MCF 10A (cell line): Measurements from ENCODE around the gene UBE2I. TPM values are rescaled to one million over a fixed set of nuclear protein-coding genes. Genes with fewer than 3 reads are reported as not detected.

Experiments
- BruUV-seq: library from RNA; stranded (reverse); fragments of 400-500 nt; replicated peaks from 2 replicates; lab custom pipeline; 2021; lab: Mats Ljungman, UMichigan
- CTCF ChIA-PET: fragments of 300-600 bp; sonication (Branson Sonifier 250); formaldehyde crosslinking; extraction: SDS; loops from one replicate; lab custom pipeline; 2021; ENCODE audit warnings: antibody characterized with exemption, inconsistent platforms; lab: Yijun Ruan, JAX
- POLR2A ChIA-PET: fragments of 300-600, 350-650 bp; sonication (Branson Sonifier 250); formaldehyde crosslinking; extraction: SDS; loops from one replicate; lab custom pipeline; 2020; ENCODE audit warnings: antibody characterized with exemption, inconsistent platforms; lab: Yijun Ruan, JAX
- DNase-seq: peaks from one replicate; pipeline ENCODE4 v3.0.0-alpha.2; 2018; ENCODE audit not compliant: unreplicated experiment
- H3K27ac Mint-ChIP-seq: one replicate; pipeline ENCODE4 v1.8.0; 2022; ENCODE audit warnings: mild to moderate bottlenecking, low read depth, mixed read lengths; ENCODE audit not compliant: unreplicated experiment
- H3K27me3 Mint-ChIP-seq: one replicate; pipeline ENCODE4 v1.8.0; 2022; ENCODE audit warnings: mixed read lengths; ENCODE audit not compliant: insufficient read depth, unreplicated experiment
- H3K36me3 Mint-ChIP-seq: one replicate; pipeline ENCODE4 v1.8.0; 2022; ENCODE audit warnings: mild to moderate bottlenecking, moderate library complexity, mixed read lengths; ENCODE audit not compliant: insufficient read depth, unreplicated experiment
- H3K4me1 Mint-ChIP-seq: one replicate; pipeline ENCODE4 v1.8.0; 2022; ENCODE audit warnings: mixed read lengths; ENCODE audit not compliant: insufficient read depth, unreplicated experiment
- H3K4me3 Mint-ChIP-seq: one replicate; pipeline ENCODE4 v1.8.0; 2022; ENCODE audit warnings: mild to moderate bottlenecking, moderate library complexity, mixed read lengths; ENCODE audit not compliant: unreplicated experiment
- H3K9me3 Mint-ChIP-seq: one replicate; pipeline ENCODE4 v1.8.0; 2022; ENCODE audit warnings: mixed read lengths; ENCODE audit not compliant: unreplicated experiment
- intact Hi-C: fragments of 100-400 bp; cut with micrococcal nuclease; formaldehyde crosslinking; loops from 2 replicates; pipeline ENCODE4 v1.14.1; 2022
- total RNA-seq: library from RNA; stranded (reverse); gene quantifications from 2 replicates; pipeline ENCODE4 v1.2.3, GENCODE V29; 2022
- TF ChIP-seq, protein P1 (sequence below): fragments of 200-600 bp; IDR thresholded peaks from one replicate; pipeline ENCODE4 v1.8.0; 2022; ENCODE audit warnings: antibody characterized with exemption, mild to moderate bottlenecking; ENCODE audit not compliant: unreplicated experiment

The UBE2I gene
- total RNA-seq, 1 experiment from 2014 or later = 163 TPM

DNA sequence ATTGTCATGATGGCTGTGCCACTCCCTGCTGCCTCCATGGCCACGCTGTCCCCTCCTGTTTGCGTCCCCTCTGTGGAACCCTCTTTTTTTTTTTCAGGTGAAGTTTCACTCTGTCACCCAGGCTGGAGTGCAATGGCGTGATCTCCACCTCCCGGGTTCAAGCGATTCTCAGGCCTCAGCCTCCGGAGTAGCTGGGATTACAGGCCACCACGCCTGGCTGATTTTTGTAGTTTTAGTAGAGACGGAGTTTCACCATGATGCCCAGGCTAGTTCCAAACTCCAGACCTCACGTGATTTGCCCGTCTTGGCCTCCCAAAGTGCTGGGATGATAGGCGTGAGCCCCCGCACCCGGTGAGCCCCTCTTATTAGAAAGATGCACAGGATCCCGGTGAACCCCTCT is 11.0 kb upstream of the UBE2I start:
- ChIA-PET CTCF (no interaction called here), POLR2A (no interaction called here)
- intact Hi-C loops = no loop called here
- no peaks in the 10 kb centered on the region for H3K9me3 Mint-ChIP-seq
- peaks cover 12% of the 10 kb centered on the region for H3K4me1 Mint-ChIP-seq
- BruUV-seq = no TSS peak
- peak overlapping the region; percentile 93 for H3K27ac Mint-ChIP-seq
- H3K4me3 Mint-ChIP-seq = no peak overlapping the region
- no peak for DNase-seq
- no peaks in the 10 kb centered on the region for H3K27me3 Mint-ChIP-seq
- H3K36me3 Mint-ChIP-seq = peaks cover 6% of the 10 kb centered on the region
- TF ChIP-seq, protein P1, sequence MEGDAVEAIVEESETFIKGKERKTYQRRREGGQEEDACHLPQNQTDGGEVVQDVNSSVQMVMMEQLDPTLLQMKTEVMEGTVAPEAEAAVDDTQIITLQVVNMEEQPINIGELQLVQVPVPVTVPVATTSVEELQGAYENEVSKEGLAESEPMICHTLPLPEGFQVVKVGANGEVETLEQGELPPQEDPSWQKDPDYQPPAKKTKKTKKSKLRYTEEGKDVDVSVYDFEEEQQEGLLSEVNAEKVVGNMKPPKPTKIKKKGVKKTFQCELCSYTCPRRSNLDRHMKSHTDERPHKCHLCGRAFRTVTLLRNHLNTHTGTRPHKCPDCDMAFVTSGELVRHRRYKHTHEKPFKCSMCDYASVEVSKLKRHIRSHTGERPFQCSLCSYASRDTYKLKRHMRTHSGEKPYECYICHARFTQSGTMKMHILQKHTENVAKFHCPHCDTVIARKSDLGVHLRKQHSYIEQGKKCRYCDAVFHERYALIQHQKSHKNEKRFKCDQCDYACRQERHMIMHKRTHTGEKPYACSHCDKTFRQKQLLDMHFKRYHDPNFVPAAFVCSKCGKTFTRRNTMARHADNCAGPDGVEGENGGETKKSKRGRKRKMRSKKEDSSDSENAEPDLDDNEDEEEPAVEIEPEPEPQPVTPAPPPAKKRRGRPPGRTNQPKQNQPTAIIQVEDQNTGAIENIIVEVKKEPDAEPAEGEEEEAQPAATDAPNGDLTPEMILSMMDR = no peak

DNA sequence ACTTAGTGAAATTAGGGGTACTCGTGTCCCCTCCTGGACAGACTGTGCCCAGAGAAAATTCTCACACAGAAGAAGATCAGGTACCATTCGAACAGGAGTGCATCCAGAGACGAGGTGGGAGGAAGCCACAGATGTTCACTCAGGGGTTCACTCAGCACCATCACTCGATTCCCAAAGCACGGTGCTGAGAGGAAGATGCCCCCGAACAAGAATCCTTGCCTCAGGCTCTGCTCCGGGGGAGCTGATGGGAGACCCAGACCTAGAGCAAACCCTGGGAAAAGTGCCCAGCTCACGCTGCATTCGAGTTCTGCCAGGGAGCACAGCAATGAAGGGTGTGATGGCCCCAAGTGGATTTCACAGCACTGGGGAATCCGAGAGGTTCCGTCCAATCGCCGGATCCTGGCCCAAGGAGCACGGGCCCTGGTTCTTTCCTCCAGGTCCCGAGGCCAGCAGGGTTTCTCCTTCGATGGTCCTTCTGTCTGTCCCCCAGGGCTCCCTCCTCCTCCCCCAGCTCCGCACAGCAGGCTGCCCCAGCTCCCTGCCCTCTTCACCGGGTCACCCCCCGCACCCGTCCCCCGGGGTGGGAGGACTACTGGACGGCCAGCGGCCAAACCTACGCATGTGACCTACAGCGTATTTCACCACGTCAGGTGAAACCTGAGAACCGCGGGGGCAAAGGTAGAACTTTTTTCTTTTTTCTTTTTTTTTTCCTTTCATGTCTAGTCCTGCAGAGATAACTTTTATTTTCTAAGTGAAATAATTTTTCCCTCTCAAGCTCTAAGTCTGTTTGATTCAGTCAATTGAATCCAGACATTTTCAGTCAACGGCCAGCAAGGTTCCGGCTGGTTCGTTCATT is 10.2 kb upstream of the UBE2I start:
- H3K36me3 Mint-ChIP-seq = peaks cover 6% of the 10 kb centered on the region
- CTCF ChIA-PET = interaction anchor here (0.6 to 1.0 kb wide), 4 partner anchors 19 to 483 kb away, joined by 3 to 4 read pairs (median 3); partner anchors contain the start of genes NUBP2 and SPSB3
- H3K9me3 Mint-ChIP-seq = no peaks in the 10 kb centered on the region
- no peaks in the 10 kb centered on the region for H3K27me3 Mint-ChIP-seq
- TF ChIP-seq, protein P1 = no peak
- no peak overlapping the region for H3K4me3 Mint-ChIP-seq
- peaks cover 16% of the 10 kb centered on the region for H3K4me1 Mint-ChIP-seq
- no TSS peak for BruUV-seq
- no peak for DNase-seq
- no peak overlapping the region for H3K27ac Mint-ChIP-seq
- intact Hi-C loops = no loop called here
- POLR2A ChIA-PET = interaction anchor here (1.3 kb wide), 1 partner anchor 10 kb away, joined by 10 read pairs; the partner anchor contains the start of gene UBE2I

DNA sequence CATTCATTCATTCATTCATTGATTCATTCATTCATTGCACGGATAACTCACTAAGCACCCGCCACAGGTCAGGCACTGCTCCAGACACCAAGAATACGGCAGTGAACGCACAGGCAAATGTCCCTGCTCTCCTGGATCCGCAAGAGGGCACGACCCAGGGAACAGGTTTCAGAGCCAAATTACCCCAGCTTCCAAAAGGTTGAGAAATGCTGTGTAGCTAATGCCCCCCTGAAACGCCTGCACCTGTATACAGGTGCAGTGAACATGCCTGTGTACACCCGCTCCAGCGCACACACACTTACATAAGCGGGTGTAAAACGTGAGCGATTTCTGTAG is 9.6 kb upstream of the UBE2I start:
- TF ChIP-seq, protein P1 = no peak
- H3K27me3 Mint-ChIP-seq = no peaks in the 10 kb centered on the region
- H3K4me3 Mint-ChIP-seq = no peak overlapping the region
- no TSS peak for BruUV-seq
- intact Hi-C loops = loop anchor here (10.0 kb wide), 1 partner anchor 125 kb away; the partner anchor contains the start of gene UQCC4
- DNase-seq = no peak
- H3K27ac Mint-ChIP-seq = no peak overlapping the region
- ChIA-PET POLR2A (interaction anchor here (1.3 kb wide), 1 partner anchor 9 kb away, joined by 10 read pairs; the partner anchor contains the start of gene UBE2I), CTCF (interaction anchor here (0.6 to 1.0 kb wide), 4 partner anchors 19 to 483 kb away, joined by 3 to 4 read pairs (median 3); partner anchors contain the start of genes NUBP2 and SPSB3)
- no peaks in the 10 kb centered on the region for H3K9me3 Mint-ChIP-seq
- peaks cover 16% of the 10 kb centered on the region for H3K4me1 Mint-ChIP-seq
- peaks cover 6% of the 10 kb centered on the region for H3K36me3 Mint-ChIP-seq
